Gastrocnemius medialis (tissue), 4 donors: ENCODE measurements around the gene FOXP4. TPM values are rescaled to one million over a fixed set of nuclear protein-coding genes. Genes with fewer than 3 reads are reported as not detected.

ENCODE experiments used
- ATAC-seq, 2 donors: fragments of 150-250 bp; one replicate each; pipeline ENCODE4 v1.9.1; 2016
- DNase-seq, 2 donors: peaks; one replicate each; pipeline ENCODE4 v3.0.0-alpha.2; 2019
- H3K27ac ChIP-seq, 4 donors: fragments of 200-600 bp; sonication (generic); 1 replicate in 1 of 4; 2 replicates in 3 of 4; pipeline ENCODE4 v1.5.1; 2016 to 2018; ENCODE audit warnings: mild to moderate bottlenecking in 2 of 4, moderate library complexity in 1 of 4
- H3K27me3 ChIP-seq, 3 donors: fragments of 200-600 bp; sonication (generic) in 2 of 3; 1 replicate in 1 of 3; 2 replicates in 2 of 3; pipeline versions ENCODE4 v1.5.1 to v1.6.0; 2016 to 2019; ENCODE audit warnings: mild to moderate bottlenecking in 1 of 3, moderate library complexity in 1 of 3
- H3K36me3 ChIP-seq, 2 donors: fragments of 200-600 bp; sonication (generic) in 1 of 2; one replicate each; pipeline ENCODE4 v1.5.1; 2017 to 2018
- H3K4me1 ChIP-seq, 2 donors: fragments of 200-600 bp; sonication (generic) in 1 of 2; one replicate each; pipeline ENCODE4 v1.5.1; 2016 to 2017; ENCODE audit warnings: mild to moderate bottlenecking in 2 of 2
- H3K4me3 ChIP-seq, 4 donors: fragments of 200-600 bp; sonication (generic) in 3 of 4; 1 replicate in 1 of 4; 2 replicates in 3 of 4; pipeline ENCODE4 v1.5.1; 2016 to 2019; ENCODE audit warnings: mild to moderate bottlenecking in 2 of 4
- H3K9me3 ChIP-seq, 3 donors: fragments of 200-600 bp; sonication (generic) in 2 of 3; 1 replicate in 1 of 3; 2 replicates in 2 of 3; pipeline ENCODE4 v1.5.1; 2016 to 2019
- POLR2A ChIP-seq, 2 donors: fragments of 450-650 bp; IDR thresholded peaks; one replicate each; pipeline ENCODE4 v1.6.1; 2017; ENCODE audit warnings: antibody characterized with exemption in 2 of 2, mild to moderate bottlenecking in 2 of 2, moderate library complexity in 2 of 2
- in situ Hi-C, 4 donors: fragments of 200-750 bp; cut with MboI; loops; one replicate each; pipeline versions ENCODE4 v1.15.0 to v1.8.0; 2017; ENCODE audit warnings: low sequenced_read_pairs in 4 of 4
- intact Hi-C: fragments of 100-400 bp; cut with DNase I; formaldehyde crosslinking; loops from one replicate; pipeline ENCODE4 v1.15.1; 2023; ENCODE audit warnings: low total_unique reads
- total RNA-seq, 4 donors: library from RNA; depleted of rRNA; stranded (reverse); fragments of >200 nt; gene quantifications; one replicate each; pipeline versions ENCODE4 v1.1.0 to v1.2.3, GENCODE V29; 2016
- TF ChIP-seq, protein P1 (sequence below), 5 experiments: fragments of 450-650 bp in 3 of 5; fragments of 200-600 bp in 2 of 5; sonication (generic) in 2 of 5; IDR thresholded peaks in 4 of 5; conservative IDR thresholded peaks in 1 of 5; 1 replicate in 4 of 5; 2 replicates in 1 of 5; pipeline ENCODE4 v1.5.1; 2016 to 2019; ENCODE audit warnings: antibody characterized with exemption in 5 of 5, mild to moderate bottlenecking in 3 of 5, moderate library complexity in 3 of 5

Gene FOXP4
- total RNA-seq, 4 donors from 2014 or later: 3.4 to 11.4 (median 6.5) TPM

DNA sequence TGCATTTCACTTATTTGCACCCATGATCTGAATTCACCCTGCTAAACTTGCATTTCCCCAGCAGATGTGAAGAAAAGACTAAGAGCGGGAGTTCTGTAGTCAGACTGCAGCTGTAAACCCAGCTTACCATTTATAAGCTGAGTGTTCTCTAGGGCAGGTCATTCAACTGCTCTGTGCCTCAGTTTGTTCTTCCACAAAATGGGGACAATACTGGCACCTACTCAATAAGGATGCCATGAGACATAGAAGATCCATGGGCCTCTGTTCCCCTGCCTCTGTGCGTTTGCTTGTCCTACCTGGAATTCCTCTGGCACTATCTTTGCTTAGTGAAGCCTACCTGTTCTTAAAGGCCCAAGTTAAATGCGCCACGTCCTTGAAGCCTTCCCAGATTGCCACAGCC, 79.8 kb downstream of the FOXP4 start:
- DNase-seq: no peak
- in situ Hi-C loops: no loop called here
- Histone ChIP-seq H3K4me3 (no peak overlapping the region), H3K27ac (no peak overlapping the region), H3K36me3 (no peaks in the 10 kb centered on the region), H3K27me3 (peaks cover 0 to 3% (median 0%) of the 10 kb centered on the region in 3 donors), H3K9me3 (no peaks in the 10 kb centered on the region), H3K4me1 (peaks cover 0 to 5% of the 10 kb centered on the region in 2 donors)
- no peak for ATAC-seq
- intact Hi-C loops: no loop called here
- TF ChIP-seq POLR2A (IDR thresholded peaks at IDR 0.05): no peak
- TF ChIP-seq, protein P1, sequence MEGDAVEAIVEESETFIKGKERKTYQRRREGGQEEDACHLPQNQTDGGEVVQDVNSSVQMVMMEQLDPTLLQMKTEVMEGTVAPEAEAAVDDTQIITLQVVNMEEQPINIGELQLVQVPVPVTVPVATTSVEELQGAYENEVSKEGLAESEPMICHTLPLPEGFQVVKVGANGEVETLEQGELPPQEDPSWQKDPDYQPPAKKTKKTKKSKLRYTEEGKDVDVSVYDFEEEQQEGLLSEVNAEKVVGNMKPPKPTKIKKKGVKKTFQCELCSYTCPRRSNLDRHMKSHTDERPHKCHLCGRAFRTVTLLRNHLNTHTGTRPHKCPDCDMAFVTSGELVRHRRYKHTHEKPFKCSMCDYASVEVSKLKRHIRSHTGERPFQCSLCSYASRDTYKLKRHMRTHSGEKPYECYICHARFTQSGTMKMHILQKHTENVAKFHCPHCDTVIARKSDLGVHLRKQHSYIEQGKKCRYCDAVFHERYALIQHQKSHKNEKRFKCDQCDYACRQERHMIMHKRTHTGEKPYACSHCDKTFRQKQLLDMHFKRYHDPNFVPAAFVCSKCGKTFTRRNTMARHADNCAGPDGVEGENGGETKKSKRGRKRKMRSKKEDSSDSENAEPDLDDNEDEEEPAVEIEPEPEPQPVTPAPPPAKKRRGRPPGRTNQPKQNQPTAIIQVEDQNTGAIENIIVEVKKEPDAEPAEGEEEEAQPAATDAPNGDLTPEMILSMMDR (IDR thresholded peaks at IDR 0.05 in 4 of 5, conservative IDR thresholded peaks at IDR 0.05 in 1 of 5): no peak

- in situ Hi-C loops (no loop called here), intact Hi-C loops (no loop called here)
- H3K4me1 ChIP-seq: peaks cover 0 to 5% of the 10 kb centered on the region in 2 donors
- no peak overlapping the region for H3K27ac ChIP-seq
- no peaks in the 10 kb centered on the region for H3K9me3 ChIP-seq
- DNase-seq (no peak), ATAC-seq (no peak)
- no peaks in the 10 kb centered on the region for H3K36me3 ChIP-seq
- TF ChIP-seq POLR2A (IDR thresholded peaks at IDR 0.05): no peak
- TF ChIP-seq, protein P1 (IDR thresholded peaks at IDR 0.05 in 4 of 5, conservative IDR thresholded peaks at IDR 0.05 in 1 of 5): no peak
- no peak overlapping the region for H3K4me3 ChIP-seq
- H3K27me3 ChIP-seq: peaks cover 0 to 3% (median 0%) of the 10 kb centered on the region in 3 donors
Observed at GRCh38 chr6:41626917-41627316, 80.7 kb downstream of the FOXP4 start.

DNA sequence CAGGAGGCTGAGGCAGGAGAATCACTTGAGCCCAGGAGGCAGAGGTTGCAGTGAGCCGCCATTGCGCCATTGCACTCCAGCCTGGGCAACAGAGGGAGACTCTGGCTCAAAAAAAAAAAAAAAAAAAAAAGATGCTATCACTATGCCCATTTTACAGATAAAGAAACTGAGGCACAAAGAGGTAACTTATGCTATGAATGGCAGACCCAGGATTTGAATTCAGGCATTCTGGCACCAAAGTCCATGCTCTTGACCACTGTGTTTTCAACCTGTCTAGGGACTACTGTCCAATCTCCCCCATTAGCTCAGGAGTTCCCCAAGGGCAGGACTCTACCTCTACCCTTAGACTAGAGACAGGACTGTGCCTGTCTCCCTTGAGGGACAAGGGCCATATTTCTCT, 82.9 kb downstream of the FOXP4 start:
- intact Hi-C loops: no loop called here
- TF ChIP-seq, protein P1 (IDR thresholded peaks at IDR 0.05 in 4 of 5, conservative IDR thresholded peaks at IDR 0.05 in 1 of 5): no peak
- TF ChIP-seq POLR2A (IDR thresholded peaks at IDR 0.05): no peak
- no peaks in the 10 kb centered on the region for H3K9me3 ChIP-seq
- no peaks in the 10 kb centered on the region for H3K36me3 ChIP-seq
- no peak for ATAC-seq
- H3K4me3 ChIP-seq: no peak overlapping the region
- in situ Hi-C loops: no loop called here
- peaks cover 0 to 5% of the 10 kb centered on the region in 2 donors for H3K4me1 ChIP-seq
- DNase-seq: no peak
- peaks cover 0 to 3% (median 0%) of the 10 kb centered on the region in 3 donors for H3K27me3 ChIP-seq
- H3K27ac ChIP-seq: no peak overlapping the region

DNA sequence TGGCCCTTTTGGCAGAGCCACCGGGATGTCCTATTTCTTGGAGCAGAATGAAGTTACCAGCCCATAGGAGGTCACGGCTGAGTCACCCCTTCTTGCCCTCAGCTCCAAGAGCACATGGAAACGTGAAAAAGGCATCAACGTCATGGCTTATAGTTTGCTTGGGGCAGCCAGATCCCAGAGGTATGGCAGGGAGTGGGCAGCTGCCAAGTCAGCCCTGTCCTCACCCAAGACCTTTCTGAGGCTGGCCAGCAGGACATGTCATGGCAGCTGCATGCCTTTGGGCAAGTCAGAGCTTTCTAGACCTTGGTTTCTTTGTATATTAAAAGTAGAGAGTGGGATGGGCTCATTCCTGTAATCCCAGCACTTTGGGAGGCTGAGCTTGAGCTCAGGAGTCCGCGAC, 83.9 kb downstream of the FOXP4 start:
- Histone ChIP-seq H3K27me3 (peaks cover 0 to 3% (median 0%) of the 10 kb centered on the region in 3 donors), H3K4me3 (no peak overlapping the region), H3K27ac (no peak overlapping the region), H3K4me1 (peaks cover 0 to 4% of the 10 kb centered on the region in 2 donors), H3K9me3 (no peaks in the 10 kb centered on the region), H3K36me3 (no peaks in the 10 kb centered on the region)
- intact Hi-C loops (no loop called here), in situ Hi-C loops (no loop called here)
- ATAC-seq (no peak), DNase-seq (no peak)
- TF ChIP-seq, protein P1 (IDR thresholded peaks at IDR 0.05 in 4 of 5, conservative IDR thresholded peaks at IDR 0.05 in 1 of 5): no peak
- no peak for TF ChIP-seq POLR2A (IDR thresholded peaks at IDR 0.05)

GRCh38 chr6:41630946-41631345, 84.8 kb downstream of the FOXP4 start:
- H3K9me3 ChIP-seq: no peaks in the 10 kb centered on the region
- no peak for ATAC-seq
- intact Hi-C loops: no loop called here

More at GRCh38 chr6:41630946-41631345, 84.8 kb downstream of the FOXP4 start:
- in situ Hi-C loops: no loop called here
- Histone ChIP-seq H3K27ac (no peak overlapping the region), H3K27me3 (peaks cover 0 to 3% (median 0%) of the 10 kb centered on the region in 3 donors), H3K36me3 (no peaks in the 10 kb centered on the region), H3K4me1 (no peaks in the 10 kb centered on the region), H3K4me3 (no peak overlapping the region)
- TF ChIP-seq, protein P1 (IDR thresholded peaks at IDR 0.05 in 4 of 5, conservative IDR thresholded peaks at IDR 0.05 in 1 of 5): no peak
- TF ChIP-seq POLR2A (IDR thresholded peaks at IDR 0.05): no peak
- no peak for DNase-seq
